Measurements from ENCODE around the gene SAP30.

SAP30 gene

GRCh38 chr4:173370477-173371291 is at the start of gene SAP30:
SAP30 (plus strand) TSS chr4:173370954; CDS start chr4:173371183, 229 bp downstream.
- peak; percentile 93 to 99 (median 97) for DNase-seq

- no peak for DNase-seq
Observed at GRCh38 chr4:173325007-173325736, 45.6 kb upstream of the SAP30 start.

GRCh38 chr4:173328236-173328901 is 42.4 kb upstream of the SAP30 start:
- no peak for DNase-seq

- no peak for DNase-seq
Observed at GRCh38 chr4:173330590-173330989, 40.2 kb upstream of the SAP30 start.

GRCh38 chr4:173332021-173332487 is 38.7 kb upstream of the SAP30 start:
- DNase-seq, result peak in 1 of 3 experiments; percentile 57

GRCh38 chr4:173332963-173333657 is 37.6 kb upstream of the SAP30 start:
- DNase-seq, result peak in 2 of 3 experiments; percentile 38 to 63

- DNase-seq, result peak; percentile 26 to 83 (median 81)
Observed at GRCh38 chr4:173333658-173334084, 37.1 kb upstream of the SAP30 start.

GRCh38 chr4:173334085-173334890 is 36.5 kb upstream of the SAP30 start, which contains the start of gene HMGB2:
HMGB2 (minus strand) TSS chr4:173334358; CDS start chr4:173333649, 709 bp downstream.
- DNase-seq, result peak; percentile 97 to 100 (median 99)

- DNase-seq, result peak; percentile 83 to 97 (median 94)
Observed at GRCh38 chr4:173334891-173335752, 35.6 kb upstream of the SAP30 start.

- no peak for DNase-seq
Observed at GRCh38 chr4:173337463-173337862, 33.3 kb upstream of the SAP30 start.

- no peak for DNase-seq
Observed at GRCh38 chr4:173343832-173344397, 26.8 kb upstream of the SAP30 start.

GRCh38 chr4:173345648-173346047 is 25.1 kb upstream of the SAP30 start:
- no peak for DNase-seq

GRCh38 chr4:173346074-173346473 is 24.7 kb upstream of the SAP30 start:
- DNase-seq, result no peak

GRCh38 chr4:173347467-173347866 is 23.3 kb upstream of the SAP30 start:
- no peak for DNase-seq

GRCh38 chr4:173357939-173358338 is 12.8 kb upstream of the SAP30 start:
- peak; percentile 20 to 71 (median 60) for DNase-seq

- DNase-seq, result no peak
Observed at GRCh38 chr4:173360587-173361221, 10.1 kb upstream of the SAP30 start.

- DNase-seq, result no peak
Observed at GRCh38 chr4:173362666-173363065, 8.1 kb upstream of the SAP30 start.

GRCh38 chr4:173365359-173365996 is 5.3 kb upstream of the SAP30 start:
- DNase-seq, result peak in 1 of 3 experiments; percentile 23

GRCh38 chr4:173367285-173367684 is 3.5 kb upstream of the SAP30 start:
- peak in 1 of 3 experiments; percentile 49 for DNase-seq

Measured in NCI-H1417 (cell line).